ENCODE results near the gene EXOC7.

The EXOC7 gene

GRCh38 chr17:76138234-76138895 is 34.8 kb upstream of the EXOC7 start:
- DNase-seq, result no peak

GRCh38 chr17:76137351-76138233 is 34.0 kb upstream of the EXOC7 start:
- DNase-seq, result no peak

- no peak for DNase-seq
These were observed 33.4 kb upstream of the EXOC7 start for GRCh38 chr17:76137001-76137350.

GRCh38 chr17:76136276-76137000 is 32.9 kb upstream of the EXOC7 start:
- DNase-seq, result no peak

GRCh38 chr17:76135810-76136188 is 32.2 kb upstream of the EXOC7 start:
- no peak for DNase-seq

- no peak for DNase-seq
These were observed 31.6 kb upstream of the EXOC7 start for GRCh38 chr17:76134911-76135809.

- DNase-seq, result no peak
These were observed 29.2 kb upstream of the EXOC7 start for GRCh38 chr17:76132574-76133338.

GRCh38 chr17:76131692-76132573 is 28.3 kb upstream of the EXOC7 start:
- no peak for DNase-seq

GRCh38 chr17:76131051-76131691 is 27.6 kb upstream of the EXOC7 start:
- DNase-seq, result no peak

- no peak for DNase-seq
These were observed 26.9 kb upstream of the EXOC7 start for GRCh38 chr17:76130473-76130872.

GRCh38 chr17:76125922-76126321 is 22.3 kb upstream of the EXOC7 start:
- DNase-seq, result no peak

- no peak for DNase-seq
These were observed 21.7 kb upstream of the EXOC7 start for GRCh38 chr17:76125391-76125675.

GRCh38 chr17:76124582-76125390 is 21.2 kb upstream of the EXOC7 start:
- no peak for DNase-seq

- DNase-seq, result no peak
These were observed 20.4 kb upstream of the EXOC7 start for GRCh38 chr17:76123749-76124581.

GRCh38 chr17:76123191-76123499 is 19.6 kb upstream of the EXOC7 start:
- no peak for DNase-seq

- DNase-seq, result no peak
These were observed 19.0 kb upstream of the EXOC7 start for GRCh38 chr17:76122431-76123190.

GRCh38 chr17:76121932-76122430 is 18.4 kb upstream of the EXOC7 start:
- DNase-seq, result no peak

GRCh38 chr17:76120658-76121008 is 17.0 kb upstream of the EXOC7 start:
- no peak for DNase-seq
